Activated gamma-delta T cell treated with anti-CD3 and anti-CD28 coated beads, Interleukin-2, amount 50 U/mL, for 16 hours (primary cell): ENCODE data around the gene HPSE2.
"Not testable (repeated sequence)": the region's sequence is repeated elsewhere in the genome, so short reads cannot be mapped to it uniquely, and the experiment has no call there.

ENCODE experiments used
- DNase-seq: peaks from one replicate; pipeline ENCODE4 v3.0.0-alpha.2; 2020; ENCODE audit warnings: low read depth

The HPSE2 gene

GRCh38 chr10:99161165-99161564 is 74.5 kb downstream of the HPSE2 start:
- DNase-seq = no peak

- no peak for DNase-seq
Observed at GRCh38 chr10:99143651-99144050, 92.0 kb downstream of the HPSE2 start.

- DNase-seq = no peak
Observed at GRCh38 chr10:99143011-99143410, 92.6 kb downstream of the HPSE2 start.

GRCh38 chr10:99132897-99133296 is 102.8 kb downstream of the HPSE2 start:
- DNase-seq = not testable (repeated sequence)

- no peak for DNase-seq
Observed at GRCh38 chr10:99125879-99126278, 109.8 kb downstream of the HPSE2 start.

- DNase-seq = no peak
Observed at GRCh38 chr10:99124376-99124775, 111.3 kb downstream of the HPSE2 start.

- DNase-seq = no peak
Observed at GRCh38 chr10:99123851-99124250, 111.8 kb downstream of the HPSE2 start.

GRCh38 chr10:99123336-99123735 is 112.3 kb downstream of the HPSE2 start:
- no peak for DNase-seq

GRCh38 chr10:99119258-99119748 is 116.3 kb downstream of the HPSE2 start:
- DNase-seq = no peak

GRCh38 chr10:99115703-99116102 is 119.9 kb downstream of the HPSE2 start:
- DNase-seq = no peak

GRCh38 chr10:99085358-99085757 is 150.3 kb downstream of the HPSE2 start:
- DNase-seq = no peak

GRCh38 chr10:99084161-99084560 is 151.5 kb downstream of the HPSE2 start:
- DNase-seq = no peak

- DNase-seq = no peak
Observed at GRCh38 chr10:99080275-99080945, 155.2 kb downstream of the HPSE2 start.

- no peak for DNase-seq
Observed at GRCh38 chr10:99062591-99062990, 173.1 kb downstream of the HPSE2 start.

- DNase-seq = no peak
Observed at GRCh38 chr10:99058762-99059161, 176.9 kb downstream of the HPSE2 start.

- no peak for DNase-seq
Observed at GRCh38 chr10:99057936-99058690, 177.5 kb downstream of the HPSE2 start.

- DNase-seq = no peak
Observed at GRCh38 chr10:99045671-99046070, 190.0 kb downstream of the HPSE2 start.

GRCh38 chr10:99042051-99042771 is 193.4 kb downstream of the HPSE2 start:
- no peak for DNase-seq

- DNase-seq = no peak
Observed at GRCh38 chr10:99041468-99041867, 194.2 kb downstream of the HPSE2 start.

GRCh38 chr10:99013885-99014284 is 221.8 kb downstream of the HPSE2 start:
- no peak for DNase-seq

- DNase-seq = no peak
Observed at GRCh38 chr10:99010286-99010685, 225.4 kb downstream of the HPSE2 start.

- no peak for DNase-seq
Observed at GRCh38 chr10:99008054-99008453, 227.6 kb downstream of the HPSE2 start.

- no peak for DNase-seq
Observed at GRCh38 chr10:99007457-99007856, 228.2 kb downstream of the HPSE2 start.
